AG10803 (cell line): ENCODE measurements around the gene CAMP.

Experiments
- DNase-seq: peaks from one replicate; pipeline ENCODE4 v3.0.0; 2010; ENCODE audit warnings: low read depth
- H3K4me3 ChIP-seq: 2 replicates; pipeline ENCODE4 v1.5.1; 2011; ENCODE audit warnings: mild to moderate bottlenecking, low read length, control low read depth
- CTCF ChIP-seq: conservative IDR thresholded peaks from 2 replicates; pipeline ENCODE4 v1.5.1; 2011; ENCODE audit warnings: mild to moderate bottlenecking, low read length, control low read depth, inconsistent platforms

CAMP gene

DNA sequence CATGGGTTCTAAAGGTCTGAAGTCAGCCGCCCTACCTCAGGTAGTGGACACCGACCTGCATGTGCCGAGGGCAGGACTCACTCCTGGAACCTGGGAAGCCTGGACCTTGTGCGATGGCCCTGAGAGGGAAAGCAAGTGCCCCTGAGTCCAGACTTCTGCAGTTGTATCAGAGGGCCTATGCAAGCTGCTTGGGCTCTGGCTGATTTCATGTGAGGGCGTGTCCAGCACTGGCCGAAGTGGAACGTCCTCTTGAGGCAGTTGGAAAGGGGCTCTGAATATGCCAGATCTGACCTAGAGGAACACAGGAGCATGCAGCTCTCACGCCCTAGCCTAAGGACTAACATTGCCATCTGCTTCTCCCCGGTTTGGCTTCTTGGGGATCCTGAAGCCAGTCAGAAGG is 2.5 kb upstream of the CAMP start:
- no peak for TF ChIP-seq CTCF
- no peak for DNase-seq
- no peak overlapping the region for H3K4me3 ChIP-seq

GRCh38 chr3:48225587-48225986 is 2.3 kb downstream of the CAMP start:
- DNase-seq: no peak
- no peak for TF ChIP-seq CTCF
- no peak overlapping the region for H3K4me3 ChIP-seq

DNA sequence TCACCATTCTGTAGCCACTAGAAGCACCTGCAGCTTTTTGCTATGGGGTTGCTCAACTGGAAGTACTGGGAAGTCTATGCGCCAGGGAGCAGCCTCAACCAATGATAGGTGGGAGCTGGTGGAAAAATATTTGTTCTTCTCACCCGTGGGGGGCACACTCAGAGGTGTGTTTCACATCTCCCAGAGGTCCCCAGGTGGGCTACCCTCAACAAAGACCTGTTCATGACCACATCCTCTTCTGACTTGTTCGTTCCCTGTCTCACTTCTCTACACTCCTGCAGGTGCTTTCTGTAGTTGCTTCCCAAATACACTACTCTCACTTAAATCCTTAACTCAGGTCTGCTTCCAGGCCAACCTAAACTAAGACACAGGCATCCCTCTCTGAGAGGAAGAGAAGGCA is 3.6 kb downstream of the CAMP start:
- H3K4me3 ChIP-seq: no peak overlapping the region
- no peak for TF ChIP-seq CTCF
- DNase-seq: no peak

DNA sequence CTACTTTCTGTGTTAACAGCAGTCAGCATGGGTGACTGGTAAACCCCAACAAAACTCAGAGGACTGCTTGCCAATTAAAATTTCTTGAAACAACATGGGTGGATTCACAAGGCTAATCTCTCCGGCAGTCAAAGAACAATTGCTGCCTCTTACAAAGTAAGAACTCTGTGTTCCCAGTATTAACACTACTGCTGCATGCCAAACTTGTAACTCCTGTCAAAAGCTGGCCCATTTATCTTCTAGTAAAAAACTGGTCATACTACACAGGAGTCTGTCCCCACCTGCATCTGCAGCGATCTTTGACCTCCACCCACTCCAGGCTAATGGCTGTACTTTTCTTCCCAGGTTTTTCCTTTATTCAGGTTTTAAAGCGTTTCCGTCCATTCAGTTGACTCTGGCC is 8.9 kb downstream of the CAMP start:
- no peak overlapping the region for H3K4me3 ChIP-seq
- DNase-seq: no peak
- no peak for TF ChIP-seq CTCF

GRCh38 chr3:48232734-48233133 is 9.4 kb downstream of the CAMP start:
- TF ChIP-seq CTCF: peak; percentile 65
- peak; percentile 66 for DNase-seq
- H3K4me3 ChIP-seq: no peak overlapping the region

DNA sequence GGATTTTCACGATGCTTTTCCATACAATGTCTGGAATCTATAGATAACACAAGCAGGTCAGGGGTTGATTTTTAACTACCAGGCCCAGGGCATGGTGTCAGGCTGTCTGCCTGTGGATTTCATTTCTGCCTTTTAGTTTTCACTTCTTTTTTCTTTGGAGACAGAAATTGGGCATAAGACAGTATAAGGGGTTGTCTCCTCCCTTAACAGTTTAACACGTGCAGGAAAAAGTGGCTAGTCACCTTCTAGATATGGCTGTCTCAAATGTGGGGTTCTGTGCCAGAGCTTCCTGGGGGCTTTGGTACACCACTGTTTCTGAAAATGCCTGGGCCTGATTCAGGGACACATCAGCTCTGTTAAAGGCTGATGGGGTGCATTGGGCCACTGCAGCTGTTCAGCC is 10.2 kb downstream of the CAMP start:
- TF ChIP-seq CTCF: no peak
- DNase-seq: no peak
- H3K4me3 ChIP-seq: no peak overlapping the region

GRCh38 chr3:48236531-48236930 is 13.2 kb downstream of the CAMP start:
- DNase-seq: no peak
- TF ChIP-seq CTCF: no peak
- H3K4me3 ChIP-seq: no peak overlapping the region
